Mesenchymal stem cell (in vitro differentiated cells and primary cell): ENCODE results near the gene TSC2.

Experiments used
- DNase-seq: peaks from one replicate; pipeline ENCODE4 v3.0.0-alpha.2; 2013
- H2AFZ ChIP-seq: one replicate; pipeline ENCODE4 v1.6.1; 2013; ENCODE audit warnings: low read depth, mild to moderate bottlenecking, control low read depth, inconsistent platforms, low read length, moderate library complexity
- H2AK5ac ChIP-seq: 2 replicates; pipeline ENCODE4 v1.6.1; 2013; ENCODE audit warnings: low read length, moderate library complexity, mild to moderate bottlenecking, inconsistent platforms; ENCODE audit not compliant: severe bottlenecking
- H2BK120ac ChIP-seq: one replicate; pipeline ENCODE4 v1.6.1; 2013; ENCODE audit warnings: low read depth, mild to moderate bottlenecking, inconsistent platforms, low read length, moderate library complexity
- H2BK12ac ChIP-seq, 2 experiments: one replicate each; pipeline ENCODE4 v1.6.1; 2013; ENCODE audit warnings: inconsistent platforms in 2 of 2, low read length in 2 of 2, mild to moderate bottlenecking in 2 of 2, moderate library complexity in 2 of 2, control low read depth in 1 of 2
- H2BK15ac ChIP-seq: one replicate; pipeline ENCODE4 v1.6.1; 2013; ENCODE audit warnings: mild to moderate bottlenecking, low read depth, inconsistent platforms; ENCODE audit not compliant: poor library complexity, severe bottlenecking
- H2BK5ac ChIP-seq: 2 replicates; pipeline ENCODE4 v1.6.1; 2013; ENCODE audit warnings: low read depth, mild to moderate bottlenecking, low read length, control low read depth, inconsistent platforms; ENCODE audit not compliant: poor library complexity, severe bottlenecking
- H3K14ac ChIP-seq, 2 experiments: one replicate each; pipeline ENCODE4 v1.6.1; 2013; ENCODE audit warnings: inconsistent platforms in 2 of 2, low read length in 2 of 2, control low read depth in 1 of 2, mild to moderate bottlenecking in 1 of 2, moderate library complexity in 1 of 2
- H3K18ac ChIP-seq, 2 experiments: one replicate each; pipeline ENCODE4 v1.6.1; 2013; ENCODE audit warnings: inconsistent platforms in 2 of 2, low read length in 2 of 2, control low read depth in 1 of 2, low read depth in 1 of 2, mild to moderate bottlenecking in 1 of 2
- H3K23ac ChIP-seq, 2 experiments: one replicate each; pipeline ENCODE4 v1.6.1; 2013; ENCODE audit warnings: inconsistent platforms in 2 of 2, low read length in 2 of 2, mild to moderate bottlenecking in 2 of 2, moderate library complexity in 2 of 2, control low read depth in 1 of 2
- H3K27ac ChIP-seq: 2 replicates; pipeline ENCODE4 v1.5.1; 2013; ENCODE audit warnings: mild to moderate bottlenecking, moderate library complexity, low read length, control low read depth, inconsistent platforms; ENCODE audit not compliant: poor library complexity, severe bottlenecking
- H3K27me3 ChIP-seq, 2 experiments: 2 replicates each; pipeline versions ENCODE4 v1.6.1 to v1.7.0; 2013; ENCODE audit warnings: low read length in 2 of 2, mild to moderate bottlenecking in 2 of 2, moderate library complexity in 2 of 2, control low read depth in 1 of 2, inconsistent platforms in 1 of 2; ENCODE audit not compliant: control insufficient read depth in 1 of 2, insufficient read depth in 1 of 2
- H3K36me3 ChIP-seq, 2 experiments: 2 replicates each; pipeline versions ENCODE4 v1.6.1 to v1.7.0; 2013; ENCODE audit warnings: low read length in 2 of 2, control low read depth in 1 of 2, inconsistent platforms in 1 of 2, low read depth in 1 of 2, mild to moderate bottlenecking in 1 of 2; ENCODE audit not compliant: insufficient read depth in 2 of 2, control insufficient read depth in 1 of 2
- H3K4ac ChIP-seq, 2 experiments: one replicate each; pipeline ENCODE4 v1.6.1; 2013; ENCODE audit warnings: inconsistent platforms in 2 of 2, low read length in 2 of 2, mild to moderate bottlenecking in 2 of 2, moderate library complexity in 2 of 2, control low read depth in 1 of 2, low read depth in 1 of 2
- H3K4me1 ChIP-seq: 2 replicates; pipeline ENCODE4 v1.6.1; 2013; ENCODE audit warnings: low read depth, low read length, control low read depth; ENCODE audit not compliant: control insufficient read depth, insufficient read depth
- H3K4me2 ChIP-seq: 2 replicates; pipeline ENCODE4 v1.6.1; 2013; ENCODE audit warnings: low read length, mild to moderate bottlenecking, inconsistent platforms; ENCODE audit not compliant: poor library complexity, severe bottlenecking
- H3K4me3 ChIP-seq, 2 experiments: 2 replicates each; pipeline versions ENCODE4 v1.5.1 to v1.7.0; 2013; ENCODE audit warnings: low read length in 2 of 2, mild to moderate bottlenecking in 2 of 2, control low read depth in 1 of 2, low read depth in 1 of 2; ENCODE audit not compliant: insufficient read depth in 1 of 2
- H3K79me1 ChIP-seq: replicated peaks from 2 replicates; pipeline ENCODE4 v1.6.1; 2013; ENCODE audit warnings: mild to moderate bottlenecking, control low read depth, low read length, inconsistent platforms; ENCODE audit not compliant: poor library complexity, severe bottlenecking
- H3K9ac ChIP-seq: 2 replicates; pipeline ENCODE4 v1.7.0; 2013; ENCODE audit warnings: mild to moderate bottlenecking, low read length, moderate library complexity
- H3K9me3 ChIP-seq: 2 replicates; pipeline ENCODE4 v1.7.0; 2013; ENCODE audit warnings: mild to moderate bottlenecking, low read length; ENCODE audit not compliant: control insufficient read depth
- H4K8ac ChIP-seq: one replicate; pipeline ENCODE4 v1.6.1; 2013; ENCODE audit warnings: inconsistent platforms, mild to moderate bottlenecking, low read length, moderate library complexity
- H4K91ac ChIP-seq: one replicate; pipeline ENCODE4 v1.6.1; 2013; ENCODE audit warnings: mild to moderate bottlenecking, low read length, inconsistent platforms
- WGBS: methylation state at CpG from one replicate; pipeline ENCODE4 v1.1.7; 2013; ENCODE audit warnings: mixed read lengths; 5-methylcytosine and 5-hydroxymethylcytosine counted together

Gene TSC2

GRCh38 chr16:2079311-2079800 lies 31.6 kb downstream of the TSC2 start:
- Histone ChIP-seq H4K8ac (no peak overlapping the region), H3K27me3 (no peaks in the 10 kb centered on the region), H2BK15ac (no peak overlapping the region), H3K9me3 (no peaks in the 10 kb centered on the region), H2BK5ac (no peak overlapping the region), H3K4ac (no peak overlapping the region), H3K4me3 (no peak overlapping the region), H3K9ac (no peak overlapping the region), H3K4me1 (peaks cover 10% of the 10 kb centered on the region), H3K18ac (no peak overlapping the region), H3K79me1 (peaks cover 17% of the 10 kb centered on the region), H3K27ac (no peak overlapping the region), H3K36me3 (peaks cover 65 to 99% of the 10 kb centered on the region in 2 experiments), H2BK12ac (no peak overlapping the region), H4K91ac (no peak overlapping the region), H3K23ac (no peak overlapping the region), H2AK5ac (no peak overlapping the region), H2AFZ (no peak overlapping the region), H3K4me2 (no peak overlapping the region), H2BK120ac (no peak overlapping the region), H3K14ac (no peak overlapping the region)
- over 99% methylated on average over 30 of the region's 30 CpGs for WGBS
- DNase-seq = no peak

GRCh38 chr16:2079991-2080390 lies 32.2 kb downstream of the TSC2 start:
- Histone ChIP-seq H4K8ac (no peak overlapping the region), H3K9ac (no peak overlapping the region), H3K27me3 (no peaks in the 10 kb centered on the region), H2BK15ac (no peak overlapping the region), H2BK5ac (no peak overlapping the region), H2AFZ (no peak overlapping the region), H2BK12ac (no peak overlapping the region), H3K36me3 (peaks cover 65 to 99% of the 10 kb centered on the region in 2 experiments), H3K18ac (no peak overlapping the region), H2BK120ac (no peak overlapping the region), H3K4me3 (no peak overlapping the region), H3K23ac (no peak overlapping the region), H3K27ac (no peak overlapping the region), H3K4ac (no peak overlapping the region), H3K4me2 (no peak overlapping the region), H4K91ac (no peak overlapping the region), H3K14ac (no peak overlapping the region), H3K79me1 (peaks cover 17% of the 10 kb centered on the region), H3K4me1 (peaks cover 14% of the 10 kb centered on the region), H2AK5ac (no peak overlapping the region), H3K9me3 (no peaks in the 10 kb centered on the region)
- 98% methylated on average over 16 of the region's 16 CpGs for WGBS
- DNase-seq = no peak

GRCh38 chr16:2081201-2082084 lies 33.7 kb downstream of the TSC2 start:
- H3K36me3 ChIP-seq = peaks cover 65 to 100% of the 10 kb centered on the region in 2 experiments
- no peak overlapping the region for H2BK120ac ChIP-seq
- peaks cover 18% of the 10 kb centered on the region for H3K4me1 ChIP-seq
- DNase-seq = no peak
- no peaks in the 10 kb centered on the region for H3K27me3 ChIP-seq
- 95% methylated on average over 35 of the region's 35 CpGs for WGBS
- no peak overlapping the region for H3K18ac ChIP-seq
- no peak overlapping the region for H3K4ac ChIP-seq
- no peak overlapping the region for H3K4me2 ChIP-seq
- no peak overlapping the region for H3K9ac ChIP-seq
- no peak overlapping the region for H2BK15ac ChIP-seq
- H4K91ac ChIP-seq = no peak overlapping the region
- no peak overlapping the region for H3K4me3 ChIP-seq
- peaks cover 16% of the 10 kb centered on the region for H3K79me1 ChIP-seq
- no peak overlapping the region for H4K8ac ChIP-seq
- H2AFZ ChIP-seq = no peak overlapping the region
- no peak overlapping the region for H2BK12ac ChIP-seq
- H2AK5ac ChIP-seq = no peak overlapping the region
- no peaks in the 10 kb centered on the region for H3K9me3 ChIP-seq
- H3K27ac ChIP-seq = no peak overlapping the region
- no peak overlapping the region for H3K23ac ChIP-seq
- no peak overlapping the region for H3K14ac ChIP-seq
- H2BK5ac ChIP-seq = no peak overlapping the region

GRCh38 chr16:2082171-2082982 lies 34.6 kb downstream of the TSC2 start:
- no peak overlapping the region for H4K8ac ChIP-seq
- no peak overlapping the region for H2BK120ac ChIP-seq
- no peak overlapping the region for H3K27ac ChIP-seq
- no peak overlapping the region for H3K23ac ChIP-seq
- no peak overlapping the region for H2BK12ac ChIP-seq
- 87% methylated on average over 32 of the region's 32 CpGs for WGBS
- no peak overlapping the region for H2AK5ac ChIP-seq
- H3K4me1 ChIP-seq = peaks cover 25% of the 10 kb centered on the region
- H3K36me3 ChIP-seq = peaks cover 72 to 100% of the 10 kb centered on the region in 2 experiments
- H3K79me1 ChIP-seq = peaks cover 13% of the 10 kb centered on the region
- no peak overlapping the region for H3K4me3 ChIP-seq
- no peak for DNase-seq
- H2BK15ac ChIP-seq = no peak overlapping the region
- no peak overlapping the region for H2BK5ac ChIP-seq
- H3K14ac ChIP-seq = no peak overlapping the region
- no peak overlapping the region for H3K4ac ChIP-seq
- H3K18ac ChIP-seq = no peak overlapping the region
- H4K91ac ChIP-seq = no peak overlapping the region
- H3K9ac ChIP-seq = no peak overlapping the region
- H2AFZ ChIP-seq = no peak overlapping the region
- no peaks in the 10 kb centered on the region for H3K27me3 ChIP-seq
- no peaks in the 10 kb centered on the region for H3K9me3 ChIP-seq
- no peak overlapping the region for H3K4me2 ChIP-seq
